GM23338 (cell line): ENCODE results near the gene HMCN2.

Source experiments
- CREB1 ChIP-seq: fragments of 250-450 bp; sonication (Bioruptor Pico); IDR thresholded peaks from 2 replicates; pipeline ENCODE4 v1.5.0; 2020; ENCODE audit warnings: low read depth, mild to moderate bottlenecking, moderate library complexity
- EZH2 ChIP-seq: fragments of 200-600 bp; sonication (generic); IDR thresholded peaks from one replicate; pipeline ENCODE4 v1.8.0; 2017; ENCODE audit warnings: antibody characterized with exemption, mild to moderate bottlenecking, low read depth; ENCODE audit not compliant: unreplicated experiment
- EZH2phosphoT487 ChIP-seq: fragments of 200-600 bp; sonication (generic); IDR thresholded peaks from one replicate; pipeline ENCODE4 v1.8.1; 2018; ENCODE audit warnings: antibody characterized with exemption; ENCODE audit not compliant: unreplicated experiment
- STAT1 ChIP-seq: IDR thresholded peaks from one replicate; pipeline ENCODE4 v1.6.1; 2016; ENCODE audit warnings: antibody characterized with exemption; ENCODE audit not compliant: unreplicated experiment
- TF ChIP-seq, protein P1 (sequence below), 2 experiments: fragments of 200-600 bp in 1 of 2; sonication (generic) in 1 of 2; conservative IDR thresholded peaks; 2 replicates each; pipeline versions ENCODE4 v1.5.1 to v1.6.1; 2016 to 2017; ENCODE audit warnings: antibody characterized with exemption in 2 of 2, low read depth in 2 of 2, mild to moderate bottlenecking in 2 of 2, moderate library complexity in 1 of 2

DNA sequence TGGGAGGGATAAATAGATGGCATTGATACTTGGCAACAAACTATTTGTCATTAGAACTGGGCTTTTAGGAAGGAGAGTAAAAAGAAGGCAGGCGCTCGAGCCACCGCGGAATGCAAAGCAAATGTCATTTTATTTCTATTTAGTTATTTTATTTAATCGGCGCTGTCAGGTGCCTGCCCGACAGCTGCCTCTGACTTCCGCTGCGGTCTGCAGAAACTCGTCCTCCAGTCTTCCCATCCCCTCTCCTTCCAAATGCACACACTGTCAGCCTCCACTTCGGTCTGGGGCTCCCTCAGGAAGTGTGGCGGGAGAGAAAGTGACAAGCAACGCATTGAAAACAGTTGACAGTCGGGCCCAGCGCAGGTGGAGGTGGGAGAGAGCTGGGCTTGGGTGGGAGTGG, 208.5 kb downstream of the HMCN2 start:
- TF ChIP-seq, protein P1, sequence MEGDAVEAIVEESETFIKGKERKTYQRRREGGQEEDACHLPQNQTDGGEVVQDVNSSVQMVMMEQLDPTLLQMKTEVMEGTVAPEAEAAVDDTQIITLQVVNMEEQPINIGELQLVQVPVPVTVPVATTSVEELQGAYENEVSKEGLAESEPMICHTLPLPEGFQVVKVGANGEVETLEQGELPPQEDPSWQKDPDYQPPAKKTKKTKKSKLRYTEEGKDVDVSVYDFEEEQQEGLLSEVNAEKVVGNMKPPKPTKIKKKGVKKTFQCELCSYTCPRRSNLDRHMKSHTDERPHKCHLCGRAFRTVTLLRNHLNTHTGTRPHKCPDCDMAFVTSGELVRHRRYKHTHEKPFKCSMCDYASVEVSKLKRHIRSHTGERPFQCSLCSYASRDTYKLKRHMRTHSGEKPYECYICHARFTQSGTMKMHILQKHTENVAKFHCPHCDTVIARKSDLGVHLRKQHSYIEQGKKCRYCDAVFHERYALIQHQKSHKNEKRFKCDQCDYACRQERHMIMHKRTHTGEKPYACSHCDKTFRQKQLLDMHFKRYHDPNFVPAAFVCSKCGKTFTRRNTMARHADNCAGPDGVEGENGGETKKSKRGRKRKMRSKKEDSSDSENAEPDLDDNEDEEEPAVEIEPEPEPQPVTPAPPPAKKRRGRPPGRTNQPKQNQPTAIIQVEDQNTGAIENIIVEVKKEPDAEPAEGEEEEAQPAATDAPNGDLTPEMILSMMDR (conservative IDR thresholded peaks at IDR 0.05; ENCODE audit: low read depth in 2 of 2), result no peak
- no peak for TF ChIP-seq EZH2
- TF ChIP-seq STAT1, result no peak
- no peak for TF ChIP-seq EZH2phosphoT487
- no peak for TF ChIP-seq CREB1
